H1 (cell line): Measurements from ENCODE around the gene PER2. TPM values are rescaled to one million over a fixed set of nuclear protein-coding genes. Genes with fewer than 3 reads are reported as not detected.

Experiments
- CTCF ChIA-PET: fragments of 300-600 bp; sonication (Branson Sonifier 250); formaldehyde crosslinking; loops from one replicate; lab custom pipeline; 2021; ENCODE audit not compliant: partially characterized antibody; lab: Charles Lee
- POLR2A ChIA-PET: fragments of 300-600 bp; sonication (Branson Sonifier 250); formaldehyde crosslinking; loops from one replicate; lab custom pipeline; 2021; ENCODE audit warnings: inconsistent platforms; ENCODE audit not compliant: partially characterized antibody; lab: Charles Lee
- DNase-seq, 2 experiments: peaks; one replicate each; pipeline versions ENCODE4 v3.0.0 to v3.0.0-alpha.2; 2010 to 2022; ENCODE audit warnings: low spot score in 2 of 2, low read depth in 1 of 2, mixed read lengths in 1 of 2
- FAIRE-seq: peaks from 2 replicates; lab custom pipeline; 2011; peaks lifted over from hg19 to GRCh38; lab: Jason Lieb, UNC
- H2AFZ ChIP-seq: 2 replicates; pipeline ENCODE4 v1.8.1; 2012; ENCODE audit warnings: low read length, inconsistent platforms
- H2AK5ac ChIP-seq: 2 replicates; pipeline ENCODE4 v1.6.1; 2013; ENCODE audit warnings: low read depth, low read length
- H2BK120ac ChIP-seq: replicated peaks from 2 replicates; pipeline ENCODE3; 2013; ENCODE audit warnings: low read depth, low read length, inconsistent platforms
- H2BK12ac ChIP-seq: 2 replicates; pipeline ENCODE4 v1.6.1; 2013; ENCODE audit warnings: low read depth, low read length
- H2BK15ac ChIP-seq: 2 replicates; pipeline ENCODE4 v1.6.1; 2013; ENCODE audit warnings: low read length
- H2BK20ac ChIP-seq: 2 replicates; pipeline ENCODE4 v1.6.1; 2013; ENCODE audit warnings: low read length
- H2BK5ac ChIP-seq: 2 replicates; pipeline ENCODE4 v1.6.1; 2013; ENCODE audit warnings: low read depth, low read length
- H3K14ac ChIP-seq: 2 replicates; pipeline ENCODE4 v1.6.1; 2013; ENCODE audit warnings: inconsistent platforms; ENCODE audit not compliant: insufficient read length
- H3K18ac ChIP-seq: 2 replicates; pipeline ENCODE4 v1.6.1; 2013; ENCODE audit warnings: low read length; ENCODE audit errors: extremely low read depth
- H3K23ac ChIP-seq: 2 replicates; pipeline ENCODE4 v1.6.1; 2013; ENCODE audit warnings: inconsistent platforms; ENCODE audit not compliant: insufficient read length
- H3K23me2 ChIP-seq: 2 replicates; pipeline ENCODE4 v1.6.1; 2013; ENCODE audit warnings: low read depth, low read length
- H3K27ac ChIP-seq: 2 replicates; pipeline ENCODE4 v1.6.1; 2011; ENCODE audit warnings: low read depth, low read length, inconsistent platforms
- H3K27me3 ChIP-seq, 4 experiments: replicated peaks in 1 of 4; 1 replicate in 1 of 4; 2 replicates in 3 of 4; pipeline versions ENCODE4 v1.6.1 to v1.8.1; 2011 to 2013; ENCODE audit warnings: low read length in 3 of 4, mild to moderate bottlenecking in 3 of 4, inconsistent platforms in 2 of 4, mixed read lengths in 2 of 4, moderate library complexity in 1 of 4; ENCODE audit not compliant: control insufficient read depth in 3 of 4, insufficient read depth in 3 of 4; ENCODE audit errors: extremely low read depth in 1 of 4
- H3K36me3 ChIP-seq, 4 experiments: 2 replicates each; pipeline versions ENCODE4 v1.6.1 to v1.8.1; 2011 to 2013; ENCODE audit warnings: mild to moderate bottlenecking in 4 of 4, low read length in 3 of 4, moderate library complexity in 2 of 4, control low read depth in 1 of 4, inconsistent platforms in 1 of 4; ENCODE audit not compliant: insufficient read depth in 4 of 4, control insufficient read depth in 2 of 4
- H3K4ac ChIP-seq: replicated peaks from 2 replicates; pipeline ENCODE3; 2013; ENCODE audit warnings: low read length, low read depth, mixed read lengths, inconsistent platforms; ENCODE audit not compliant: insufficient read length
- H3K4me1 ChIP-seq, 4 experiments: replicated peaks in 1 of 4; 1 replicate in 1 of 4; 2 replicates in 3 of 4; pipeline versions ENCODE4 v1.6.1 to v1.8.1; 2011 to 2013; ENCODE audit warnings: low read length in 3 of 4, inconsistent platforms in 2 of 4, mixed read lengths in 1 of 4; ENCODE audit not compliant: insufficient read depth in 4 of 4, control insufficient read depth in 3 of 4
- H3K4me2 ChIP-seq, 2 experiments: 2 replicates each; pipeline versions ENCODE4 v1.6.1 to v1.8.1; 2011 to 2013; ENCODE audit warnings: low read depth in 2 of 2, low read length in 2 of 2, control low read depth in 1 of 2, inconsistent platforms in 1 of 2, mild to moderate bottlenecking in 1 of 2; ENCODE audit not compliant: insufficient read depth in 1 of 2
- H3K4me3 ChIP-seq, 4 experiments: fragments of 200-600, 300-600 bp in 1 of 4; sonication (generic), shearing (Covaris generic), sonication (Bioruptor Twin) in 1 of 4; 2 replicates each; pipeline versions ENCODE4 v1.5.1 to v1.8.1; 2011 to 2016; ENCODE audit warnings: low read length in 4 of 4, low read depth in 3 of 4, control low read depth in 2 of 4, inconsistent platforms in 2 of 4, mild to moderate bottlenecking in 2 of 4, mixed read lengths in 1 of 4, moderate library complexity in 1 of 4; ENCODE audit not compliant: insufficient read depth in 2 of 4; ENCODE audit errors: extremely low read depth in 1 of 4
- H3K56ac ChIP-seq: replicated peaks from 2 replicates; pipeline ENCODE3; 2013; ENCODE audit warnings: low read depth, mild to moderate bottlenecking, mixed read lengths, low read length, inconsistent platforms; ENCODE audit not compliant: insufficient read length
- H3K79me1 ChIP-seq: 2 replicates; pipeline ENCODE4 v1.6.1; 2013; ENCODE audit warnings: low read depth, low read length, control low read depth
- H3K79me2 ChIP-seq, 2 experiments: 2 replicates each; pipeline versions ENCODE4 v1.6.1 to v1.8.1; 2012 to 2013; ENCODE audit warnings: low read length in 2 of 2, mild to moderate bottlenecking in 2 of 2, inconsistent platforms in 1 of 2; ENCODE audit not compliant: insufficient read depth in 2 of 2, control insufficient read depth in 1 of 2
- H3K9ac ChIP-seq, 4 experiments: replicated peaks in 1 of 4; 1 replicate in 1 of 4; 2 replicates in 3 of 4; pipeline versions ENCODE4 v1.6.1 to v1.8.1; 2011 to 2013; ENCODE audit warnings: low read depth in 3 of 4, low read length in 3 of 4, control low read depth in 2 of 4, mild to moderate bottlenecking in 2 of 4, moderate library complexity in 2 of 4, inconsistent platforms in 1 of 4; ENCODE audit errors: extremely low read depth in 1 of 4
- H3K9me3 ChIP-seq, 2 experiments: 2 replicates each; pipeline versions ENCODE4 v1.6.1 to v1.8.1; 2012 to 2013; ENCODE audit warnings: mild to moderate bottlenecking in 2 of 2, moderate library complexity in 2 of 2, control low read depth in 1 of 2, inconsistent platforms in 1 of 2, low read depth in 1 of 2, low read length in 1 of 2, mixed read lengths in 1 of 2; ENCODE audit not compliant: insufficient read depth in 2 of 2
- H4K20me1 ChIP-seq, 2 experiments: replicated peaks in 1 of 2; 2 replicates each; pipeline versions ENCODE3 to v1.8.1; 2011 to 2013; ENCODE audit warnings: inconsistent platforms in 2 of 2, low read length in 2 of 2, mild to moderate bottlenecking in 1 of 2; ENCODE audit not compliant: insufficient read depth in 2 of 2, control insufficient read depth in 1 of 2
- H4K5ac ChIP-seq: 2 replicates; pipeline ENCODE4 v1.6.1; 2013; ENCODE audit warnings: low read length, low read depth, mixed read lengths, inconsistent platforms; ENCODE audit not compliant: insufficient read length
- H4K8ac ChIP-seq: 2 replicates; pipeline ENCODE4 v1.8.0; 2013; ENCODE audit warnings: mild to moderate bottlenecking, moderate library complexity, low read length, inconsistent platforms; ENCODE audit not compliant: insufficient read depth; ENCODE audit errors: extremely low read depth
- H4K91ac ChIP-seq: replicated peaks from 2 replicates; pipeline ENCODE3; 2013; ENCODE audit warnings: low read length, mixed read lengths, inconsistent platforms; ENCODE audit not compliant: insufficient read length
- KDM1A ChIP-seq: fragments of 200-600, 300-600 bp; sonication (generic); IDR thresholded peaks from 2 replicates; pipeline ENCODE4 v1.7.1; 2016; ENCODE audit warnings: mild to moderate bottlenecking, low read length, borderline replicate concordance
- PHF8 ChIP-seq: fragments of 200-600 bp; sonication (generic); conservative IDR thresholded peaks from 2 replicates; pipeline ENCODE4 v1.7.1; 2012; ENCODE audit warnings: low read depth, mild to moderate bottlenecking, inconsistent platforms, low read length, moderate library complexity
- POLR2AphosphoS5 ChIP-seq: IDR thresholded peaks from 2 replicates; pipeline ENCODE4 v1.6.1; 2011; ENCODE audit warnings: low read depth, low read length
- TEAD4 ChIP-seq: IDR thresholded peaks from 2 replicates; pipeline ENCODE4 v1.6.1; 2012; ENCODE audit warnings: low read depth, low read length, inconsistent platforms, mixed read lengths
- WGBS, 2 experiments: shearing (Covaris generic) in 1 of 2; methylation state at CpG; one replicate each; pipeline versions ENCODE4 v1.1.6 to v1.1.7; 2013 to 2015; ENCODE audit warnings: low lambda C conversion rate in 2 of 2, mixed read lengths in 2 of 2, inconsistent platforms in 1 of 2, low coverage in 1 of 2, missing lambda C conversion rate in 1 of 2; ENCODE audit not compliant: insufficient replicate concordance in 2 of 2, insufficient coverage in 1 of 2, insufficient read length in 1 of 2; ENCODE audit errors: extremely low coverage in 1 of 2, missing lambda C conversion rate in 1 of 2; 5-methylcytosine and 5-hydroxymethylcytosine counted together
- polyA plus RNA-seq, 7 experiments: library from polyadenylated mRNA; depleted of rRNA in 3 of 7; stranded (reverse) in 5 of 7; unstranded in 2 of 7; fragments of >200 nt in 5 of 7; fragments of 200-250 nt in 2 of 7; gene quantifications; 1 replicate in 5 of 7; 2 replicates in 1 of 7; 4 replicates in 1 of 7; pipeline versions ENCODE4 v1.2.1 to v1.2.3, GENCODE V29; 2011 to 2013; ENCODE audit warnings: missing spikeins in 2 of 7, mixed read lengths in 2 of 7
- total RNA-seq: library from RNA; stranded (reverse); fragmentation: NEBNext Ultra II Directional; extraction: Animal tissue kit (Norgen Biotek cat#: 25700); gene quantifications from 2 replicates; pipeline ENCODE4 v1.2.1, GENCODE V29; 2021
- TF ChIP-seq, protein P1 (sequence below): IDR thresholded peaks from 2 replicates; pipeline ENCODE4 v1.6.1; 2011; ENCODE audit warnings: low read depth, mild to moderate bottlenecking, low read length; ENCODE audit not compliant: insufficient read depth

Gene PER2
- total and polyA plus RNA-seq, 2 of the 8 experiments (the other 6 are each of a cell fraction or from before 2014, with no cell fraction given), result 0.91 to 5.5 TPM

- H3K27ac ChIP-seq, result 0 out of 2 replicates have a peak within 1 kb of the TSS, but pooled peaks have one; percentile 28
- H4K5ac ChIP-seq, result peak within 1 kb of the TSS; percentile 72
- H3K79me1 ChIP-seq, result no peaks in the 10 kb centered on the region
- peak within 1 kb of the TSS; percentile 55 to 81 (median 60) for H3K4me3 ChIP-seq
- H3K23me2 ChIP-seq, result peaks cover 17% of the 10 kb centered on the region; the same call in 1 of the 2 replicates
- peaks cover 0 to 10% of the 10 kb centered on the region in 2 experiments for H4K20me1 ChIP-seq
- peak within 1 kb of the TSS; percentile 50; the same call in 1 of the 2 replicates for H2BK12ac ChIP-seq
- no peaks in the 10 kb centered on the region for H3K79me2 ChIP-seq
- peaks cover 0 to 7% (median 0%) of the 10 kb centered on the region in 4 experiments; a peak in 1 of 8 replicates for H3K36me3 ChIP-seq
- no peak for FAIRE-seq
- H2BK15ac ChIP-seq, result 0 out of 2 replicates have a peak within 1 kb of the TSS, but pooled peaks have one; percentile 46
- ChIA-PET POLR2A (interaction anchor here (0.5 to 3.0 kb wide), 23 partner anchors 8 to 249 kb away, joined by 3 to 21 read pairs (median 5); partner anchors contain the start of gene PER2), CTCF (no interaction called here)
- H3K14ac ChIP-seq, result no peak within 1 kb of the TSS
- H3K23ac ChIP-seq, result no peak within 1 kb of the TSS
- H3K9me3 ChIP-seq, result peaks cover 0 to 10% of the 10 kb centered on the region in 2 experiments; a peak in 2 of 4 replicates
- H2AK5ac ChIP-seq, result no peak within 1 kb of the TSS
- no peak within 1 kb of the TSS for H2BK120ac ChIP-seq
- 0% methylated on average over 37 of the region's 105 CpGs; no CpG with 5 or more reads in 1 of the 2 experiments for WGBS, 2 experiments
- peak within 1 kb of the TSS; percentile 98 for H4K91ac ChIP-seq
- peaks cover 3 to 15% (median 7%) of the 10 kb centered on the region in 4 experiments for H3K4me1 ChIP-seq
- peak within 1 kb of the TSS; percentile 85; the same call in 1 of the 2 replicates for H2BK5ac ChIP-seq
- peaks cover 11 to 57% (median 47%) of the 10 kb centered on the region in 4 experiments for H3K27me3 ChIP-seq
- peak within 1 kb of the TSS; percentile 83 for H3K4ac ChIP-seq
- no peak within 1 kb of the TSS for H2AFZ ChIP-seq
- peak within 1 kb of the TSS in 2 of 4 experiments; percentile 54 to 65; a peak in 4 of 7 replicates for H3K9ac ChIP-seq
- H3K4me2 ChIP-seq, result peak within 1 kb of the TSS; percentile 94 to 96
- H3K56ac ChIP-seq, result peak within 1 kb of the TSS; percentile 42
- peak within 1 kb of the TSS; percentile 92 for H4K8ac ChIP-seq
- peak within 1 kb of the TSS; percentile 87 for H3K18ac ChIP-seq
- H2BK20ac ChIP-seq, result 0 out of 2 replicates have a peak within 1 kb of the TSS, but pooled peaks have one; percentile 13
- peak; percentile 75 to 91 for DNase-seq
- TF ChIP-seq PHF8 (peak; percentile 93), KDM1A (peak; percentile 45; the same call in 1 of the 2 replicates), TEAD4 (no peak), POLR2AphosphoS5 (peak; percentile 72)
- TF ChIP-seq, protein P1, sequence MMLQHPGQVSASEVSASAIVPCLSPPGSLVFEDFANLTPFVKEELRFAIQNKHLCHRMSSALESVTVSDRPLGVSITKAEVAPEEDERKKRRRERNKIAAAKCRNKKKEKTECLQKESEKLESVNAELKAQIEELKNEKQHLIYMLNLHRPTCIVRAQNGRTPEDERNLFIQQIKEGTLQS, result no peak
These were observed 48.3 kb downstream of the PER2 start, which contains the start of gene HES6 for GRCh38 chr2:238239863-238240756. HES6 (minus strand) TSS chr2:238240038; CDS start chr2:238239905, 133 bp downstream.
